ENCODE results near the gene OR56A5. TPM values are rescaled to one million over a fixed set of nuclear protein-coding genes. Genes with fewer than 3 reads are reported as not detected.

OR56A5 gene, protein sequence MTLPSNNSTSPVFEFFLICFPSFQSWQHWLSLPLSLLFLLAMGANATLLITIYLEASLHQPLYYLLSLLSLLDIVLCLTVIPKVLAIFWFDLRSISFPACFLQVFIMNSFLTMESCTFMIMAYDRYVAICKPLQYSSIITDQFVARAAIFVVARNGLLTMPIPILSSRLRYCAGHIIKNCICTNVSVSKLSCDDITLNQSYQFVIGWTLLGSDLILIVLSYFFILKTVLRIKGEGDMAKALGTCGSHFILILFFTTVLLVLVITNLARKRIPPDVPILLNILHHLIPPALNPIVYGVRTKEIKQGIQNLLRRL
- total RNA-seq = not detected
- not detected for polyA plus RNA-seq

DNA sequence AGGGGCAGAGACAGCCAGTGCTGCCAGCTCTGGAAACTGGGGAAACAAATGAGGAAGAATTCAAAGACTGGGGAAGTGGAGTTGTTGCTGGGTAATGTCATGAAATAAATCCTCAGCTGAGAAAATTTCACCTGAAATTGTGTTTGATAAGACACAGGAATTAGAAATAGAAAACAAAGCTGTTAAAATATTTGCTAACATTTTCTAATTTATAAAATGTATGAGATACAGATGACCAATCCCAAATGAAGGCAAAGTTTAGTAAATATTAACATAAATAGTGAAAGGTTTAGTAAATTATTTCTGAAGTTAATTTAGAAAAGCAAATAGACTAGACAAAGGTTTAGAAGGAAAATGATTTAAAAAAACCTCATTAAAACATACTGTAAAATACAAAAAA, at the start of gene OR56A5:
OR56A5 (minus strand) TSS at position 101 of the 400 bp plus-strand sequence; CDS start at position 101, 0 bp downstream.
- TF ChIP-seq EP300 (IDR thresholded peaks at IDR 0.05) = no peak
- TF ChIP-seq POLR2A (IDR thresholded peaks at IDR 0.05) = no peak
- TF ChIP-seq POLR2AphosphoS5 (IDR thresholded peaks at IDR 0.05) = no peak
- TF ChIP-seq, protein P1, sequence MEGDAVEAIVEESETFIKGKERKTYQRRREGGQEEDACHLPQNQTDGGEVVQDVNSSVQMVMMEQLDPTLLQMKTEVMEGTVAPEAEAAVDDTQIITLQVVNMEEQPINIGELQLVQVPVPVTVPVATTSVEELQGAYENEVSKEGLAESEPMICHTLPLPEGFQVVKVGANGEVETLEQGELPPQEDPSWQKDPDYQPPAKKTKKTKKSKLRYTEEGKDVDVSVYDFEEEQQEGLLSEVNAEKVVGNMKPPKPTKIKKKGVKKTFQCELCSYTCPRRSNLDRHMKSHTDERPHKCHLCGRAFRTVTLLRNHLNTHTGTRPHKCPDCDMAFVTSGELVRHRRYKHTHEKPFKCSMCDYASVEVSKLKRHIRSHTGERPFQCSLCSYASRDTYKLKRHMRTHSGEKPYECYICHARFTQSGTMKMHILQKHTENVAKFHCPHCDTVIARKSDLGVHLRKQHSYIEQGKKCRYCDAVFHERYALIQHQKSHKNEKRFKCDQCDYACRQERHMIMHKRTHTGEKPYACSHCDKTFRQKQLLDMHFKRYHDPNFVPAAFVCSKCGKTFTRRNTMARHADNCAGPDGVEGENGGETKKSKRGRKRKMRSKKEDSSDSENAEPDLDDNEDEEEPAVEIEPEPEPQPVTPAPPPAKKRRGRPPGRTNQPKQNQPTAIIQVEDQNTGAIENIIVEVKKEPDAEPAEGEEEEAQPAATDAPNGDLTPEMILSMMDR (IDR thresholded peaks at IDR 0.05) = no peak
- DNase-seq = no peak
- Histone ChIP-seq H3K4me3 (no peak within 1 kb of the TSS), H3K36me3 (no peaks in the 10 kb centered on the region), H3K27me3 (no peaks in the 10 kb centered on the region), H3K4me1 (no peaks in the 10 kb centered on the region), H3K9me3 (no peaks in the 10 kb centered on the region), H3K27ac (no peak within 1 kb of the TSS)
- intact Hi-C loops (cut with DNase I) = no loop called here

DNA sequence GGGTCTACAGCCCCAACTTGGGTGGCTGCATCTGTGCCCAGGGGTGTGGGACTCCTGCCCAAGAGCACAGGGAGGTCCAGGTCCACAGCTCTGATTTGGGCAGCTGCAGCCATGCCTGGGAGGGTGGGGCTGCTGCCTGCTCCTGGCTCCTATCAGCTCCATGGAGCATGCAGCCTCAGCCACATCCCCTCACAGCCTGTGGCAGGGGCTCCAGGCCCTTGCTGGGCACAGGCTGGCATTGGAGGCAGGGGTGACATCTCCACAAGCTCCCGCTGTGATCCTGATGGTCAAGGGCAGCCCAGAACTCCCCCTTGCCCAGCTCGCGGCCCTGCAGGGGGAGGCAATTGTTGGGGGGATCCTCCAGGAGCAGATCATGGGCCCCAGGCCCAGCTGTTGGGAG, 44.7 kb upstream of the OR56A5 start:
- H3K4me3 ChIP-seq = no peak overlapping the region
- no peak overlapping the region for H3K27ac ChIP-seq
- H3K36me3 ChIP-seq = no peaks in the 10 kb centered on the region
- H3K4me1 ChIP-seq = no peaks in the 10 kb centered on the region
- peaks cover 0 to 6% (median 0%) of the 10 kb centered on the region in 4 donors for H3K9me3 ChIP-seq
- no peaks in the 10 kb centered on the region for H3K27me3 ChIP-seq
- intact Hi-C loops (cut with DNase I) = no loop called here
- WGBS, 2 donors = 71 to 76% methylated on average over 3 of the region's 3 CpGs
- no peak for TF ChIP-seq POLR2A (IDR thresholded peaks at IDR 0.05)
- no peak for TF ChIP-seq POLR2AphosphoS5 (IDR thresholded peaks at IDR 0.05)
- no peak for TF ChIP-seq EP300 (IDR thresholded peaks at IDR 0.05)
- TF ChIP-seq, protein P1 (IDR thresholded peaks at IDR 0.05) = no peak
- no peak for DNase-seq

DNA sequence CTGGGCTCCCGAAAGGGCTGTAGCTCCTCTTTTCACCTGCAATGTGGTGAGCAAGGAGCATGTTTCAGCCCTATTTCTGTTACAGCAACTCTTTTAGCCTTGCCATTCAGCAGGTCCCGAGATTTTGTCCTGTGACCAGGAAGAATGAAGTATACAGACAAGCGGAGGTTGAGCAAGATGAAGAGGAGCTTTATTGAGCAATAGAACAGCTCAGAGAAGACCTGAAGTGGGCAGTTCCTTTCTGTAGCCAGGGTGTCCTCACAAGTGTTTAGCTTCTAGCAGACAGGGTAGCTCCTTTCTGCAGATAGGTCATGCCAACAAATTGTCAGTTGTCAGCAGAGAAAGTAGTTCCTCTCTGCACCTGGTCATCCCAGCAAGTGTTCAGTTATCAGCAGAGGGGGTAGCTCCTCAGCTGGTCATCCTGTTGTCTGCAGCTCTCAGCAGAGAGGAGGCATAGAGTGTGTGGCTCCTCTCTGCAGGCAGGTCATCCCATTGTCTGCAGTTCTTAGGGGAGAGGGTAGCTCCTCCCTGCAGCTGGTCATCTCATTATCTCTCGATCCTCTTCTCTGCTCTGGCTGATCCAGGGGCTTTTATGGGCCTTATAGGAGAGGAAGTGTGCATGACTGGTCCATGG, 43.9 kb upstream of the OR56A5 start:
- DNase-seq = no peak
- Histone ChIP-seq H3K36me3 (no peaks in the 10 kb centered on the region), H3K9me3 (peaks cover 0 to 6% (median 0%) of the 10 kb centered on the region in 4 donors), H3K4me1 (no peaks in the 10 kb centered on the region), H3K4me3 (no peak overlapping the region), H3K27ac (no peak overlapping the region), H3K27me3 (no peaks in the 10 kb centered on the region)
- 73 to 79% methylated on average over 4 of the region's 4 CpGs for WGBS, 2 donors
- TF ChIP-seq POLR2A (IDR thresholded peaks at IDR 0.05) = no peak
- intact Hi-C loops (cut with DNase I) = no loop called here

DNA sequence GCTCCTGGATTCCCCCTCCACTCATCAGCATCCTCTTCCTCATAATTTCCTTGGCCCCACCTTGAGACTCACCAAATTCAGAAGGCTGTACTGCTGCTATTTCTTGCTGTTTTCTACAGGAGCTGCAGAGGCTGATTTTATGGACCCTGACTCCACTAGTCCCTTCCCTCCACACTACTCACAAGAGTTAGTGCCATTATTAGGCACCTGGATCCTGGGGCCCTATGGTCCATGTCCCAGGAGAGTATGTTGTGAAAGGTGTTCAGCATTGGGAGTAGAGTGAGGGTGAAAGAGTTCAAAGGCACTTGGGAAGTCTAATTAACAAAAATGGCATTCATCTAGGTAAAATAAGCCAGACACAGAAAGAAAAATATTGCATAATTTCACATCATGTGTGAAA, 38.6 kb upstream of the OR56A5 start, which contains the start of gene OR56A4:
OR56A4 (minus strand) TSS at position 101 of the 400 bp plus-strand sequence. CDS start 3,954 bp downstream, outside the sequence.
- H3K27ac ChIP-seq = no peak within 1 kb of the TSS
- no peak for DNase-seq
- no peaks in the 10 kb centered on the region for H3K36me3 ChIP-seq
- intact Hi-C loops (cut with DNase I) = no loop called here
- TF ChIP-seq POLR2A (IDR thresholded peaks at IDR 0.05) = no peak
- TF ChIP-seq, protein P1 (IDR thresholded peaks at IDR 0.05) = no peak
- TF ChIP-seq EP300 (IDR thresholded peaks at IDR 0.05) = no peak
- no peak for TF ChIP-seq POLR2AphosphoS5 (IDR thresholded peaks at IDR 0.05)
- H3K27me3 ChIP-seq = no peaks in the 10 kb centered on the region
- H3K9me3 ChIP-seq = no peaks in the 10 kb centered on the region
- H3K4me1 ChIP-seq = no peaks in the 10 kb centered on the region
- no peak within 1 kb of the TSS for H3K4me3 ChIP-seq

DNA sequence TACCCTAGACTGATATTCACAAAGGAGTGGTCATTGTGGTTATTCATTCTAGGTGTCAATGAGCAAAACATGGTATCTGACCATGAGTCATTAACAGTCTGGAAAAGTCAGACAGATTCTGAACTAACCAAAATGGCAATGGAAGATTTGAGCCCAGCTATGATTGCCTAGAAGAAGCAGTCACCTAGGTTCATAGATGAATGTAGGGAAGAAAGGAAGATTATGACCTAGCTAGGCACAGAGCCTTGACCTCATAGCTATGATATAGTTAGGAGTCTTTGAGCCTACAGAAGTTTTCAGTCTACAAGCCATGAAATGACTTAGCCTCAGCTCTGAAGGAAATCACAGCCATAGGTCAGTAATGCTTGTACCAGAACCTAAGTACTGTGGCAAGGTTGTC, 38.1 kb upstream of the OR56A5 start:
- no peaks in the 10 kb centered on the region for H3K9me3 ChIP-seq
- H3K4me3 ChIP-seq = no peak overlapping the region
- TF ChIP-seq EP300 (IDR thresholded peaks at IDR 0.05) = no peak
- no peak for TF ChIP-seq POLR2AphosphoS5 (IDR thresholded peaks at IDR 0.05)
- no peak for TF ChIP-seq POLR2A (IDR thresholded peaks at IDR 0.05)
- no peaks in the 10 kb centered on the region for H3K36me3 ChIP-seq
- intact Hi-C loops (cut with DNase I) = no loop called here
- no peaks in the 10 kb centered on the region for H3K4me1 ChIP-seq
- no peak overlapping the region for H3K27ac ChIP-seq
- DNase-seq = no peak
- no peaks in the 10 kb centered on the region for H3K27me3 ChIP-seq
